G401 (cell line): ENCODE measurements around the gene SPDYE17. TPM values are rescaled to one million over a fixed set of nuclear protein-coding genes. Genes with fewer than 3 reads are reported as not detected.
"Not testable (repeated sequence)": the region's sequence is repeated elsewhere in the genome, so short reads cannot be mapped to it uniquely, and the experiment has no call there.

Experiments used
- DNase-seq: peaks from one replicate; pipeline ENCODE4 v3.0.0-alpha.2; 2015; ENCODE audit warnings: low spot score
- in situ Hi-C: cut with HindIII; loops from 2 replicates; pipeline ENCODE4 v1.10.0; 2016; ENCODE audit warnings: low sequenced_read_pairs, mixed read lengths
- total RNA-seq: library from RNA; depleted of rRNA; stranded (reverse); fragments of >200 nt; shearing (Covaris generic); gene quantifications from 2 replicates; pipeline ENCODE4 v1.2.3, GENCODE V29; 2014; rRNA removed

Gene SPDYE17
- total RNA-seq, 1 experiment from 2014 or later = not detected

- in situ Hi-C loops, DNase-seq: not testable (repeated sequence)
These were observed 54.3 kb downstream of the SPDYE17 start for GRCh38 chr7:76977761-76978367.

GRCh38 chr7:76974793-76975579 is 57.2 kb downstream of the SPDYE17 start:
- in situ Hi-C loops, DNase-seq: not testable (repeated sequence)

- in situ Hi-C loops, DNase-seq: not testable (repeated sequence)
These were observed 57.8 kb downstream of the SPDYE17 start for GRCh38 chr7:76974336-76974735.

- in situ Hi-C loops, DNase-seq: not testable (repeated sequence)
These were observed 59.8 kb downstream of the SPDYE17 start for GRCh38 chr7:76972391-76972790.

Other genes starting within 250 kb of the SPDYE17 start
- gene SPDYE18, start 30.2 kb upstream of the SPDYE17 start, total RNA-seq = not detected in 2 replicates
- 0.61 TPM in 1 of 2 replicates, not detected in the other for gene CCDC146, start 90.3 kb upstream of the SPDYE17 start, total RNA-seq
- not detected in 2 replicates for gene FGL2, start 167.5 kb upstream of the SPDYE17 start, total RNA-seq